ENCODE data around the gene PCBP3. TPM values are rescaled to one million over a fixed set of nuclear protein-coding genes. Genes with fewer than 3 reads are reported as not detected.
"Not testable (repeated sequence)": the region's sequence is repeated elsewhere in the genome, so short reads cannot be mapped to it uniquely, and the experiment has no call there.

PCBP3 gene
- total RNA-seq, 8 experiments from 2014 or later: 2.5 to 20.9 (median 10.0) TPM

DNA sequence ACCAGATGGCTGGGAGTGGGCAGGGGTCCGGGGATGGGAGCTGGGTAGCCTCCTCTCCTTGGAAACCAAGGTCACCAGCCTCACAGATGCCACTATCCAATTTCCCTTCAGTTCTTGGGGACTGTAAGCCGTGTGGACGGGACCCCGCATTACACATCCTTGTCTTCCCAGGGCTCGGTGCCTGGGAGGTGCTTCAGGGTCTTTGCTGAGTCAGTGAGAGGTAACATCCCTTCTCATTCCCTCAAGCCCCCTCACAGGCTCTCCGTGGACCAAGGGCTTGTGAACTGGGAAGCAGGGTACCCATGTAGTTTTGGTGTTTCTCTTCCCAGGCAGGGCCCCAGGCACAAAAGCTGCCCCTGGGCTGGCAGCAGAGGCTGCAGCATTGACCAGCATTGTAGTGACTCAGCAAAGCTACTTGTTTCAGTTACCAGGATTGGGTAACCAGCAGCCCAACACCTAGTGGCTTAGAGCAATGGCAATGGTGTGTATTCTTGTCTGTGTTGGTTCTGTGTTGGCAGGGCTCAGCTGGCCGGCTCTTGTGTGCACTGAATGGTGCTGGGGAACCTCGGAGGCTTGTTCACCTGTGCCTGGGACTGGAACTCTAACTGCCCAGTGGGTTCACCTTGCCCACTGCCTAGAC, 24.6 kb upstream of the PCBP3 start:
- 57 to 100% (median 89%) methylated on average over 1 to 5 of the region's 8 CpGs; no CpG with 5 or more reads in 4 of the 10 experiments for WGBS, 10 experiments
- ATAC-seq (replicated peaks in 6 of 8): no peak
- no peak overlapping the region for H3K4me3 ChIP-seq
- peaks cover 26 to 31% of the 10 kb centered on the region in 2 donors for H3K4me1 ChIP-seq (replicated peaks in 1 of 2)
- in situ Hi-C loops (cut with MboI; ENCODE audit: low pct_unique_long_range_greater_than_20kb in 2 of 9, low sequenced_read_pairs in 9 of 9, unreplicated experiment in 9 of 9): no loop called here
- no peak overlapping the region for H3K27ac ChIP-seq

DNA sequence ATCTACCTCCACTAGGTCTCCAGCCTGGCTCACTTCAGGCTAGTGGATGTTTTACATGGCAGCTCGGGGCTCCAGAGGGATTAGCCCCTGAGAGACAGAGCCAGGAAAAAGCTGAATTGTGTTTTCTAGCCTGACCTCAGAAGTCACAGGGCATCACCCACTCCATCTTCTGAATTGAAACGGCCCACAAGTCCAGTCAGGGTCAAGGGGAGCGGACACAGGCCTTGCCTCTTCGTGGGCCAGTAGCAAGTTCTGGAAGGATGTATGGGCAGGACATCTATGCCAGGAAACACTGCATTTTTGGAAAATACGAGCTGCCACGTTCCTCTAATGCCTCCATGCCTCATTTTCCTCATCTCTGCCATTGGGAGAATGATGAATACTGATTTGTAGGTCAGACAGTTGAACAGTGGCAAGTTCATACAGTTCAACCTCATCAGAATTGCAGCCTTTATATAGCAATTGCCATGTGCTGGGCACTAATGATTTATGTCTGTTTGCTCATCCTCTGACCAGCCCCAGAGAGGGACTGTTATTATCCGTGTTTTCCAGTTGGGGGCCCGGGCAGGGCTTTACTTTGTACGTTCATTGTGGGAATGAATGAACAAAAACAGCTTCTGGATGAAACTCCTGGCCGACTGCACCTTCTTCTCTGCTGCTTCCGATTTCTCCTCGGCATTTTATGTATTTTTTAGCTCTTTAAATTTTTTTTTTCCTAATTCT, 23.2 kb upstream of the PCBP3 start:
- ATAC-seq (replicated peaks in 6 of 8): peak in 5 of 8 experiments; percentile 89 to 92 (median 91)
- Histone ChIP-seq H3K27ac (peak overlapping the region; percentile 0 to 20), H3K4me3 (no peak overlapping the region), H3K4me1 (replicated peaks in 1 of 2) (peaks cover 26 to 31% of the 10 kb centered on the region in 2 donors)
- WGBS, 10 experiments: 31 to 57% (median 37%) methylated on average over 4 to 12 of the region's 12 CpGs
- in situ Hi-C loops (cut with MboI; ENCODE audit: low pct_unique_long_range_greater_than_20kb in 2 of 9, low sequenced_read_pairs in 9 of 9, unreplicated experiment in 9 of 9): no loop called here

DNA sequence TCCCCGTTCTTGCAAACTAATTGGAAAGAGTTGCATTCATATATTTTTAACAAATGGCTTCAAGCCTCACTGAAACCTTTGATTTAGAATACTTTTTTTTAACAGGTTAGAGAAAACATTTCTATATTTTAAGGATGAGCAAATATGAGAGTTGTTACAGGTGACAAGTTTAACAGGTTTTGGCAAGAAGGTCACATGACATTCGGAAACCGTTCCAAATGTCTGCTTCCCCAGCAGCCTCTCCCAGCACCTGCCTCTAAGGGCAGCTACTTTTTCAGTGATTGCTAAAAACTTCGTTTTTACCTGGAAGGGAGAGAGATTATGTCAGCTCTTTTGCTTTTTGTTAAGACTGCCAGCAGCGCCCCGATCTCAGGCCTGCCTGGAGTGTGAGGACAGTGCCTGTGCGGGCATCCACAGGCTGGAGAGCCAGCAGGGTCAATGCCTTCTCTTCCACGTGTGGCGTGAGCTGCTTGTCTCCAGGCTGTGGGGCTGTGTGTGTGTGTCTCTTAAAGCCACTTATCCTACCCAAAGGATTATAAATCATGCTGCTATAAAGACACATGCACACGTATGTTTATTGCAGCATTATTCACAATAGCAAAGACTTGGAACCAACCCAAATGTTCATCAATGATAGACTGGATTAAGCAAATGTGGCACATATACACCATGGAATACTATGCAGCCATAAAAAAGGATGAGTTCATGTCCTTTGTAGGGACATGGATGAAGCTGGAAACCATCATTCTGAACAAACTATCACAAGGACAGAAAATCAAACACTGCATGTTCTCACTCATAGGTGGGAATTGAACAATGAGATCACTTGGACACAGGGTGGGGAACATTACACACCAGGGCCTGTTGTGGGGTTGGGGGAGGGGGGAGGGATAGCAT, 21.8 kb upstream of the PCBP3 start:
- H3K4me1 ChIP-seq (replicated peaks in 1 of 2): peaks cover 26 to 31% of the 10 kb centered on the region in 2 donors
- H3K4me3 ChIP-seq; H3K27ac ChIP-seq; ATAC-seq (replicated peaks in 6 of 8); in situ Hi-C loops (cut with MboI; ENCODE audit: low pct_unique_long_range_greater_than_20kb in 2 of 9, low sequenced_read_pairs in 9 of 9, unreplicated experiment in 9 of 9): not testable (repeated sequence)
- 39 to 100% (median 65%) methylated on average over 1 to 7 of the region's 10 CpGs; no CpG with 5 or more reads in 2 of the 10 experiments for WGBS, 10 experiments

DNA sequence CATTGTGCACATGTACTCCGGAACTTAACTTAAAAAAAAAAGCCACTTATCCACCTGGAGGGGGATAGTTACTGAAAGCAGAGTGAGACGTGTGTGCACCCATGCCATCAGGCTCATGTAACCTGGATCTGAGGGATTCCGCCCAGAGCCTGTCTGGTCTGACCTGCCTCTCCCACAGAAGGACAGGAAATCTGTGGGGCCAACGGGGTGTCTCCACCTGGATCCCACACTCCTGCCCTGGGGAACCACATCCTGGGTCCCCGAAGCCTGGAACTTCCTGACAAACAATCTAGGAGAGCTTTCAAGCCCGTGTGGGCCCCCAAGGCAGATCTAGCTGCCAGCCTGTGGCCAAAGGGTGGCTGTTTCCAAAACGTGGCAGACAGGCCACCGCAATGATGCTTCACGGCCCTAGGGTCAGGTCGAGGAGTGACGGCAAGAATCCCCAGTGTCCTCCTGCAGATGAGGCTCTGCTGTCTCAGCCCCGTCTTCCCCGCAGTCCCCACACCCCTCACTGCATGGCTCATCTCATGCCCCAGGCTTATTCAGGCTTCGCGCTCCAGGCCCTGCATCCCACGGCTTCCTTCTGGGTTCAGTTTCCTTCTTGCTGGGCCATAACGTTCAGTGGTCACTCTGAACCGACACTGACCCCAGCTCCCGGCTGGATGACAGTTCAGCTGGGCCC, 21.0 kb upstream of the PCBP3 start:
- in situ Hi-C loops (cut with MboI; ENCODE audit: low pct_unique_long_range_greater_than_20kb in 2 of 9, low sequenced_read_pairs in 9 of 9, unreplicated experiment in 9 of 9): no loop called here
- H3K4me1 ChIP-seq (replicated peaks in 1 of 2): peaks cover 18 to 23% of the 10 kb centered on the region in 2 donors
- 0 to 80% (median 52%) methylated on average over 1 to 7 of the region's 19 CpGs; no CpG with 5 or more reads in 4 of the 10 experiments for WGBS, 10 experiments
- no peak overlapping the region for H3K4me3 ChIP-seq
- ATAC-seq (replicated peaks in 6 of 8): no peak
- H3K27ac ChIP-seq: no peak overlapping the region

DNA sequence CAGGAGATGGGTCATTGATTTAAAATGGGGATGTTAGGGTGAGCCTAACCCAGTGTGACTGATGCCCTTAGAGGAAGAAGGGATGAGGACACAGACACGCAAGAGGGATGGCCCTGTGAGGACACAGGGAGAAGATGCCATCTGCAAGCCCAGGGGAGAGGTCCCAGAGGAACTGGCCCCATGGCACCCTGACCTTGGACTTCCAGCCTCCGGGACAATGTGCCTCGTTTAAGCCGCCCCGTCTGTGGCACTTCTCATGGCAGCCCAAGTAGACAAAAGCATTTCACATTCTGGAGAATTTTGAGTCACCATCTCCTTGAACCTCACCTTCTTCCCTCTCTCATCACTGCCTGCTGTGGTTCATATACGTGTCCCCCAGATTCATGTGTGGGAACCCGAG, 20.1 kb upstream of the PCBP3 start:
- in situ Hi-C loops (cut with MboI; ENCODE audit: low pct_unique_long_range_greater_than_20kb in 2 of 9, low sequenced_read_pairs in 9 of 9, unreplicated experiment in 9 of 9): no loop called here
- Histone ChIP-seq H3K4me3 (no peak overlapping the region), H3K27ac (no peak overlapping the region), H3K4me1 (replicated peaks in 1 of 2) (peaks cover 15 to 16% of the 10 kb centered on the region in 2 donors)
- ATAC-seq (replicated peaks in 6 of 8): no peak
- 76 to 86% (median 80%) methylated on average over 1 to 2 of the region's 7 CpGs; no CpG with 5 or more reads in 6 of the 10 experiments for WGBS, 10 experiments

DNA sequence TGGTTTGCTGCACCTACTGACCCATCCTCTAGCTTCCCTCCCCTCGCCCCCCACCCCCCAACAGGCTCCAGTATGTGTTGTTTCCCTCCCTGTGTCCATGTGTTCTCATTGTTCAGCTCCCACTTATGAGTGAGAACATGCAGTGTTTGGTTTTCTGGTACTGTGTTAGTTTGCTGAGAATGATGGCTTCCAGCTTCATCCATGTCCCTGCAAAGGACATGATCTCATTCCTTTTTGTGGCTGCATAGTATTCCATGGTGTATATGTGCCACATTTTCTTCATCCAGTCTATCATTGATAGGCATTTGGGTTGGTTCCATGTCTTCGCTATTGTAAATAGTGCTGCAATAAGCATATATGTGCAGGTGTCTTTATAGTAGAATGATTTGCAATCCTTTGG, 17.4 kb upstream of the PCBP3 start:
- H3K27ac ChIP-seq; in situ Hi-C loops (cut with MboI; ENCODE audit: low pct_unique_long_range_greater_than_20kb in 2 of 9, low sequenced_read_pairs in 9 of 9, unreplicated experiment in 9 of 9); H3K4me1 ChIP-seq (replicated peaks in 1 of 2); H3K4me3 ChIP-seq; ATAC-seq (replicated peaks in 6 of 8): not testable (repeated sequence)
- WGBS, 10 experiments: 17 to 83% (median 72%) methylated on average over 1 of the region's 2 CpGs; no CpG with 5 or more reads in 6 of the 10 experiments

DNA sequence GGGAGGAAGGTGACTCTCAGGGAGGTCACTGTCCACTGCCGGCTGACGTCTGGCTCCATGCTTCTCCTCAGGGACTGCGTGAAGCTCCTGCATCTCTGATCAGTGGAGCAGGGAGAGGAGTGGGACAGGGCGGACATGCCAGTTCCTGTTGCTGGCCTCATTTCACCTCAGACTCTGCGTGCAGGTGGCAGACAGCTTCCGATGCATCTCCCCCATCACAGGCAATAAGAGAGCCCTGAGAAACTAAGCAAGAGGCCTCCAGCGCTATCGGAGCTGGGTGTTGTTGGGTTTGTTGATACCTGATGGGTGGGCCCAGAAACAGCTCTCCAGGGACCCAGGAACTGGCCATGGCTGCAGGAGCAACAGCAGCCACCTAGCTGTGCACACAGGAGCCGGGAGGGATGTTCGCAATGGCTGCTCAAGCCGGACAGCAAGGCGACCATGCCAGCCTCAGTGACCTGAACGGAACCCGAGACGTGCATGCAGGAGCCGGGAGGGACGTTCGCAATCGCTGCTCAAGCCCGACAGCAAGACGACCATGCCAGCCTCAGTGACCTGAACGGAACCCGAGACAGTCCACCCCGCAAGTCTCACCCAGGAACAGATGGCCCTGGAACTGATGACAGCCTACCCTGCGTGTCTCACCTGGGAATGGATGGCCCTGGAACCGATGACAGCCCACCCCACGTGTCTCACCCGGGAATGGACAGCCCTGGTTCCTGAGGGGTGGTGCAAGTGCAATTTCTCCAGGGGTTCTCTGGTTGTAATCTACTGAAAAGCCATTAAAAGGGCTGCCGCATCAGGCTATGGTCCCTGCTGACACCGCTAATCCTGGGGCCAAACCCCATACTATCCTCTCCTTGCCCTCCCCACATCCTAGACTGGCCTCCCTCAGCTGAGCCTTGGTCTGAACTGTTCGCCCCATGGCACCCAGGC, 14.2 kb upstream of the PCBP3 start:
- Histone ChIP-seq H3K4me1 (replicated peaks in 1 of 2) (no peaks in the 10 kb centered on the region), H3K4me3 (no peak overlapping the region), H3K27ac (no peak overlapping the region)
- WGBS, 10 experiments: 27 to 80% (median 75%) methylated on average over 1 to 14 of the region's 31 CpGs; no CpG with 5 or more reads in 1 of the 10 experiments
- in situ Hi-C loops (cut with MboI; ENCODE audit: low pct_unique_long_range_greater_than_20kb in 2 of 9, low sequenced_read_pairs in 9 of 9, unreplicated experiment in 9 of 9): no loop called here
- ATAC-seq (replicated peaks in 6 of 8): no peak

DNA sequence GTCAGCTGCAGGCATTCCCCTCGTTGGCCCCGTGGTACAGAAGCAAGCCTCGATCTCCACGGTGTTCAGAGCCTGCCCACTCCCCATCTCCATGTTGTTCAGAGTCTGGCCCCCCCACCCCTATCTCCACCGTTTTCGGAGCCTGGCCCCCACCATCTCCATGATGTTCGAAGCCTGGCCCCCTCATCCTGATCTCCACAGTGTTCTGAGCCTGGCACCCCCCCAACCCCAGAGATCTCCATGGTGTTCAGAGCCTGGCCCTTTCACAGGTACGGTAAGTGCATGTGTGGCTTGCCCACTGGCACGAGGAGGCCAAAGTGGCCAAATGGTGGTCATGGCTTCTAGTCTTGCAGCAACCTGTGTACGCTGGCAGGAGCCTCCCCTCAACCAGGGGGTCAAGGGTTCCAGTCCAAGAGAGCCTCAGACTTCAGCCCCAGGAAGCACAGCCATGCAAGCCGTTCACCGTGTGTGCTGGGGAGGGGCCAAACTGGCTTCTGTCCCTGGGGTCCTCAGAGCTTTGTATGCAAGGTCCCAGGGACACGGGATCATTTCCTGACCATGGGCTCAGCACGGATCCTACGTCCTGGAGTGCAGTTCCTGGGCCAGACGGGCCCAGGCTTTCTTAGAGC, 13.3 kb upstream of the PCBP3 start:
- WGBS, 10 experiments: 47 to 91% (median 80%) methylated on average over 1 to 4 of the region's 16 CpGs; no CpG with 5 or more reads in 5 of the 10 experiments

DNA sequence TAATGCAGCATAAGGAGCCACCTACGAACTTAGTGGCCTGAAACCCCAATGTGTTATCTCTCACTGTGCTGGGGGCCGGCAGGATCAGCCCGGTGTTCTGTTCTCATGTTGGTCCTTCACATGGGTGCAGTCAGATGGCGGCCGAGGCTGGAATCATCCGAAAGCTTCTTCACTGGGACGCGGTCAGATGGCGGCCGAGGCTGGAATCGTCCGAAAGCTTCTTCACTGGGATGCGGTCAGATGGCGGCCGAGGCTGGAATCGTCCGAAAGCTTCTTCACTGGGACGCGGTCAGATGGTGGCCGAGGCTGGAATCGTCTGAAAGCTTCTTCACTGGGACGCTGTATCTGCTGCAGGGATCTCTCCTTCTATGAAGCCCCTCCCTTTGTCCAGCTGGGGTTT, 12.6 kb upstream of the PCBP3 start:
- 49 to 100% (median 87%) methylated on average over 3 to 14 of the region's 22 CpGs; no CpG with 5 or more reads in 5 of the 10 experiments for WGBS, 10 experiments
- ATAC-seq (replicated peaks in 6 of 8): no peak
- Histone ChIP-seq H3K27ac (no peak overlapping the region), H3K4me3 (no peak overlapping the region), H3K4me1 (replicated peaks in 1 of 2) (peaks cover 0 to 6% of the 10 kb centered on the region in 2 donors)
- in situ Hi-C loops (cut with MboI; ENCODE audit: low pct_unique_long_range_greater_than_20kb in 2 of 9, low sequenced_read_pairs in 9 of 9, unreplicated experiment in 9 of 9): no loop called here

More for the DNA sequence above, 13.3 kb upstream of the PCBP3 start:
- Histone ChIP-seq H3K4me3 (no peak overlapping the region), H3K27ac (no peak overlapping the region), H3K4me1 (replicated peaks in 1 of 2) (peaks cover 0 to 6% of the 10 kb centered on the region in 2 donors)
- ATAC-seq (replicated peaks in 6 of 8): no peak
- in situ Hi-C loops (cut with MboI; ENCODE audit: low pct_unique_long_range_greater_than_20kb in 2 of 9, low sequenced_read_pairs in 9 of 9, unreplicated experiment in 9 of 9): no loop called here

DNA sequence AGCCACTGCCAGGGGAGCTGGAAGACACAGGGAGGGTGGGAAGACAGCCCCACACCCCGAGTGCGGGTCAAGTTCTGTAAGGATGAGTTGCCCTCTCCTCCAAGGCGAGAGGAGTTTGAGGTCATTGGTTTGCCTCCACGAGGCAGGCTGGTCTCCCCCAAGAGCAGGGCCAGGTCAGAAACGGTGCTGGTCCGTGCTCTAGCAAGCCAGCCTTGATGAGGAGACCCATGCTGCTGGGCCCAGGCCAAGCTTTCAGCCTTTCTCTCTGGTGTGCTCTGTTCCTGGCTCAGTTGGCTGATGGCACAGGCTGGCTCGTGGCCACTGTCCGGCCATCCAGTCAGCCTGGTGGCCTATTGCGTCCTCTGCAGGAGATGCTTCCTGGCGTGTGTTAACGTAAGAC, 12.0 kb upstream of the PCBP3 start:
- Histone ChIP-seq H3K27ac (no peak overlapping the region), H3K4me3 (no peak overlapping the region), H3K4me1 (replicated peaks in 1 of 2) (peaks cover 0 to 6% of the 10 kb centered on the region in 2 donors)
- in situ Hi-C loops (cut with MboI; ENCODE audit: low pct_unique_long_range_greater_than_20kb in 2 of 9, low sequenced_read_pairs in 9 of 9, unreplicated experiment in 9 of 9): no loop called here
- no peak for ATAC-seq (replicated peaks in 6 of 8)
- WGBS, 10 experiments: 40 to 86% (median 66%) methylated on average over 1 to 7 of the region's 11 CpGs; no CpG with 5 or more reads in 4 of the 10 experiments

DNA sequence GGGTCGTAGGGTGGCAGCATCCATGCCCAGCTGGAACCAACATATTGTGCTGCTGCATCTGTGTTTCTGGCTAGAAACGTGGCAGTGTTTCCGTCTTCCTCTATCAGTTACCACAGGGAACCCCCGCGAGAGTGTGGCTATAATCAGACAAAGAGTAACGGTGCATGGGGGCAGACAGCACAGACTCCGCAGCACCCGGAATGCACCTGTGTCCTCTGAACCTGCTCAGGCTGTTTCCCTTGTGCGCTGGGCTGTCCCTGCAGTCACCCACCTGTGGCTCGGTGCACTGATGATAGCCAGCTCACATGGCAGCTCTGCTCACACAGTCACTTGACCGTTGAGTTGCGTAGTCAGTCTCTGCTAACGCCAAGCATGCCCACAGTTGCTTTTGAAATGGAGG, 11.4 kb upstream of the PCBP3 start:
- in situ Hi-C loops (cut with MboI; ENCODE audit: low pct_unique_long_range_greater_than_20kb in 2 of 9, low sequenced_read_pairs in 9 of 9, unreplicated experiment in 9 of 9): no loop called here
- Histone ChIP-seq H3K4me3 (no peak overlapping the region), H3K27ac (no peak overlapping the region), H3K4me1 (replicated peaks in 1 of 2) (peaks cover 0 to 6% of the 10 kb centered on the region in 2 donors)
- WGBS, 10 experiments: 40 to 100% (median 95%) methylated on average over 2 to 12 of the region's 13 CpGs; no CpG with 5 or more reads in 2 of the 10 experiments
- no peak for ATAC-seq (replicated peaks in 6 of 8)

Data from motor neuron (in vitro differentiated cells).